GM23338 (cell line): ENCODE data around the gene KRT17. TPM values are rescaled to one million over a fixed set of nuclear protein-coding genes. Genes with fewer than 3 reads are reported as not detected.

Source experiments
- ATAC-seq: fragments of 200-7000 bp; cut with Tn5 transposase; 3 replicates; pipeline ENCODE4 v1.9.1; 2020
- DNase-seq: peaks from one replicate; pipeline ENCODE4 v3.0.0-alpha.2; 2015; ENCODE audit warnings: low spot score
- H2AFZ ChIP-seq: fragments of 200-600 bp; sonication (generic); 2 replicates; pipeline ENCODE4 v1.8.0; 2016; ENCODE audit warnings: antibody characterized with exemption, mild to moderate bottlenecking, moderate library complexity
- H3F3A ChIP-seq: fragments of 200-600 bp; sonication (generic); replicated peaks from 2 replicates; pipeline ENCODE4 v1.8.0; 2017; ENCODE audit warnings: antibody characterized with exemption, mixed run types, low read depth
- H3K27ac ChIP-seq: fragments of 200-600 bp; sonication (generic); 2 replicates; pipeline ENCODE4 v1.6.1; 2016; ENCODE audit warnings: low read depth
- H3K27me3 ChIP-seq: fragments of 200-600 bp; sonication (generic); 2 replicates; pipeline ENCODE4 v1.8.0; 2016; ENCODE audit warnings: mild to moderate bottlenecking, mixed run types, moderate library complexity; ENCODE audit not compliant: insufficient read depth
- H3K36me3 ChIP-seq: fragments of 200-600 bp; sonication (generic); 2 replicates; pipeline ENCODE4 v1.8.0; 2016; ENCODE audit warnings: mild to moderate bottlenecking; ENCODE audit not compliant: insufficient read depth
- H3K4me1 ChIP-seq: fragments of 200-600 bp; sonication (generic); 2 replicates; pipeline ENCODE4 v1.8.0; 2016; ENCODE audit warnings: mild to moderate bottlenecking, moderate library complexity; ENCODE audit not compliant: insufficient read depth
- H3K4me2 ChIP-seq: fragments of 200-600 bp; sonication (generic); 2 replicates; pipeline ENCODE4 v1.7.1; 2017; ENCODE audit warnings: mixed run types
- H3K4me3 ChIP-seq: fragments of 200-600 bp; sonication (generic); 2 replicates; pipeline ENCODE4 v1.6.1; 2016; ENCODE audit warnings: mixed run types
- H3K79me2 ChIP-seq: fragments of 200-600 bp; sonication (generic); replicated peaks from 2 replicates; pipeline ENCODE4 v1.8.0; 2017; ENCODE audit warnings: mild to moderate bottlenecking; ENCODE audit not compliant: insufficient read depth
- H3K9me2 ChIP-seq: fragments of 200-600 bp; sonication (generic); 2 replicates; pipeline ENCODE4 v1.8.0; 2017; ENCODE audit not compliant: insufficient read depth
- H4K20me1 ChIP-seq: fragments of 200-600 bp; sonication (generic); replicated peaks from 2 replicates; pipeline ENCODE4 v1.8.0; 2017; ENCODE audit warnings: mild to moderate bottlenecking; ENCODE audit not compliant: insufficient read depth
- H3K27ac Mint-ChIP-seq: 2 replicates; pipeline ENCODE4 v1.8.0; 2020; ENCODE audit warnings: inconsistent platforms, mild to moderate bottlenecking, moderate library complexity, mixed read lengths
- H3K27me3 Mint-ChIP-seq: 3 replicates; pipeline ENCODE4 v1.8.0; 2022; ENCODE audit warnings: low read depth, mild to moderate bottlenecking, moderate library complexity, mixed read lengths, inconsistent platforms; ENCODE audit not compliant: insufficient read depth, poor library complexity
- H3K36me3 Mint-ChIP-seq: 3 replicates; pipeline ENCODE4 v1.8.0; 2021; ENCODE audit warnings: low read depth, mild to moderate bottlenecking, inconsistent platforms, moderate library complexity, mixed read lengths
- H3K4me1 Mint-ChIP-seq: 3 replicates; pipeline ENCODE4 v1.8.0; 2020; ENCODE audit warnings: mild to moderate bottlenecking, inconsistent platforms, mixed read lengths
- H3K4me3 Mint-ChIP-seq: 3 replicates; pipeline ENCODE4 v1.8.0; 2021; ENCODE audit warnings: moderate library complexity, mild to moderate bottlenecking, inconsistent platforms, mixed read lengths
- H3K9me3 Mint-ChIP-seq: 3 replicates; pipeline ENCODE4 v1.8.0; 2020; ENCODE audit warnings: moderate library complexity, mild to moderate bottlenecking, inconsistent platforms, mixed read lengths
- CREB1 ChIP-seq: fragments of 250-450 bp; sonication (Bioruptor Pico); IDR thresholded peaks from 2 replicates; pipeline ENCODE4 v1.5.0; 2020; ENCODE audit warnings: low read depth, mild to moderate bottlenecking, moderate library complexity
- CTCF ChIP-seq, 2 experiments: fragments of 200-600 bp in 1 of 2; sonication (generic) in 1 of 2; conservative IDR thresholded peaks; 2 replicates each; pipeline versions ENCODE4 v1.5.1 to v1.6.1; 2016 to 2017; ENCODE audit warnings: antibody characterized with exemption in 2 of 2, low read depth in 2 of 2, mild to moderate bottlenecking in 2 of 2, moderate library complexity in 1 of 2
- ETS1 ChIP-seq: IDR thresholded peaks from 2 replicates; pipeline ENCODE4 v1.6.1; 2016; ENCODE audit warnings: antibody characterized with exemption
- EZH2 ChIP-seq: fragments of 200-600 bp; sonication (generic); IDR thresholded peaks from one replicate; pipeline ENCODE4 v1.8.0; 2017; ENCODE audit warnings: antibody characterized with exemption, mild to moderate bottlenecking, low read depth; ENCODE audit not compliant: unreplicated experiment
- EZH2phosphoT487 ChIP-seq: fragments of 200-600 bp; sonication (generic); IDR thresholded peaks from one replicate; pipeline ENCODE4 v1.8.1; 2018; ENCODE audit warnings: antibody characterized with exemption; ENCODE audit not compliant: unreplicated experiment
- JUNB ChIP-seq: IDR thresholded peaks from one replicate; pipeline ENCODE4 v1.6.1; 2016; ENCODE audit warnings: antibody characterized with exemption; ENCODE audit not compliant: unreplicated experiment
- NANOG ChIP-seq: IDR thresholded peaks from 2 replicates; pipeline ENCODE4 v1.6.1; 2016; ENCODE audit warnings: antibody characterized with exemption, borderline replicate concordance
- POLR2AphosphoS5 ChIP-seq: IDR thresholded peaks from 2 replicates; pipeline ENCODE4 v1.6.1; 2016; ENCODE audit warnings: antibody characterized with exemption, low read depth
- REST ChIP-seq: IDR thresholded peaks from one replicate; pipeline ENCODE4 v1.6.1; 2018; ENCODE audit warnings: antibody characterized with exemption; ENCODE audit not compliant: unreplicated experiment
- STAT1 ChIP-seq: IDR thresholded peaks from one replicate; pipeline ENCODE4 v1.6.1; 2016; ENCODE audit warnings: antibody characterized with exemption; ENCODE audit not compliant: unreplicated experiment
- ZNF114 ChIP-seq: fragments of 250-450 bp; sonication (Bioruptor Pico); IDR thresholded peaks from 2 replicates; pipeline ENCODE4 v1.5.0; 2020; ENCODE audit warnings: mild to moderate bottlenecking, moderate library complexity
- ZNF331 ChIP-seq: fragments of 250-450 bp; sonication (Bioruptor Pico); IDR thresholded peaks from 2 replicates; pipeline ENCODE4 v1.5.0; 2020; ENCODE audit warnings: low read depth, mild to moderate bottlenecking, moderate library complexity
- ZNF462 ChIP-seq: fragments of 250-450 bp; sonication (Bioruptor Pico); IDR thresholded peaks from 2 replicates; pipeline ENCODE4 v1.5.0; 2020; ENCODE audit warnings: mild to moderate bottlenecking, moderate library complexity
- polyA plus RNA-seq: library from polyadenylated mRNA; unstranded; fragments of >200 nt; fragmentation: Nextera tagmentation; extraction: Ambion mirVana; gene quantifications from 2 replicates; pipeline ENCODE4 v1.2.1, GENCODE V29; 2016
- total RNA-seq: library from RNA; depleted of rRNA; stranded (reverse); fragments of >200 nt; shearing (Covaris generic); gene quantifications from 2 replicates; pipeline ENCODE4 v1.2.3, GENCODE V29; 2014

The KRT17 gene
- total and polyA plus RNA-seq, 2 experiments from 2014 or later, result 0.63 to 1.8 TPM

- Histone ChIP-seq H3K27ac (no peak overlapping the region), H3K36me3 (no peaks in the 10 kb centered on the region), H3K9me2 (no peaks in the 10 kb centered on the region), H3K4me3 (no peak overlapping the region), H3F3A (no peaks in the 10 kb centered on the region), H4K20me1 (no peaks in the 10 kb centered on the region), H3K79me2 (no peaks in the 10 kb centered on the region), H3K4me1 (peaks cover 5% of the 10 kb centered on the region), H2AFZ (no peak overlapping the region), H3K4me2 (no peak overlapping the region), H3K27me3 (no peaks in the 10 kb centered on the region)
- no peaks in the 10 kb centered on the region for H3K9me3 Mint-ChIP-seq
- H3K27me3 Mint-ChIP-seq, result peaks cover 8% of the 10 kb centered on the region
- no peaks in the 10 kb centered on the region for H3K36me3 Mint-ChIP-seq
- DNase-seq (no peak), ATAC-seq (no peak)
- no peak overlapping the region for H3K4me3 Mint-ChIP-seq
- H3K27ac Mint-ChIP-seq, result no peak overlapping the region
- peaks cover 12% of the 10 kb centered on the region for H3K4me1 Mint-ChIP-seq
- no peak for TF ChIP-seq POLR2AphosphoS5
- TF ChIP-seq REST, result no peak
- TF ChIP-seq JUNB, result no peak
- TF ChIP-seq EZH2, result no peak
- TF ChIP-seq CREB1, result no peak
- no peak for TF ChIP-seq EZH2phosphoT487
- no peak for TF ChIP-seq ETS1
- TF ChIP-seq ZNF462 (CRISPR knock-in tag), result no peak
- TF ChIP-seq ZNF114 (CRISPR knock-in tag), result no peak
- no peak for TF ChIP-seq NANOG
- TF ChIP-seq CTCF (conservative IDR thresholded peaks at IDR 0.05; ENCODE audit: low read depth in 2 of 2), result no peak
- no peak for TF ChIP-seq ZNF331 (CRISPR knock-in tag)
- no peak for TF ChIP-seq STAT1
Observed at GRCh38 chr17:41652461-41652970, 28.1 kb upstream of the KRT17 start.
